ENCODE data around the gene PDIA5. TPM values are rescaled to one million over a fixed set of nuclear protein-coding genes. Genes with fewer than 3 reads are reported as not detected.

PDIA5 gene
- total RNA-seq, 2 donors from 2014 or later, result 36.5 to 40.1 TPM

DNA sequence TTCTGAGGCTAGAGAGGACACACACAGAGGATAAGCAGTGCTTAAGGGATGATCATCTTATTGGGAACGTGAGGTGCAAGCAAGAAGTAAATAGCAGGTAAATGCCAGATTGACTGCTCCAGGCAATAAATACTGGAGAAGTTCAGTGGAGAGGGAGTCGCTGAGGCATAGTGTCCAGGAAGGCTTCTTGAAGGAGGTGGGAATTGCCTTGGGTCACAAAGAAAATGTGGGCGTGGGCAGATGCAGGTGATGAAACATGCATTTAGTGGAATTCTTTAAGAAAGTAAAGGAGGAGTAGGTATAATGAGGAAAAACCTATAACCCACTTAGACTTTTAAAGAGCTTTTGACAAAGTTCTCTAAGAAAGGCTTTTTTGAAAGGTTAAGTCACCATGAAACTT, 31.8 kb upstream of the PDIA5 start:
- Histone ChIP-seq H3K9me3 (no peaks in the 10 kb centered on the region), H3K27me3 (no peaks in the 10 kb centered on the region), H3K27ac (no peak overlapping the region), H3K4me1 (no peaks in the 10 kb centered on the region), H3K36me3 (no peaks in the 10 kb centered on the region), H3K4me3 (no peak overlapping the region), H3K9ac (ENCODE audit: low read depth in 2 of 2, low read length in 2 of 2) (no peak overlapping the region)
- no peak for DNase-seq
- TF ChIP-seq, protein P1, sequence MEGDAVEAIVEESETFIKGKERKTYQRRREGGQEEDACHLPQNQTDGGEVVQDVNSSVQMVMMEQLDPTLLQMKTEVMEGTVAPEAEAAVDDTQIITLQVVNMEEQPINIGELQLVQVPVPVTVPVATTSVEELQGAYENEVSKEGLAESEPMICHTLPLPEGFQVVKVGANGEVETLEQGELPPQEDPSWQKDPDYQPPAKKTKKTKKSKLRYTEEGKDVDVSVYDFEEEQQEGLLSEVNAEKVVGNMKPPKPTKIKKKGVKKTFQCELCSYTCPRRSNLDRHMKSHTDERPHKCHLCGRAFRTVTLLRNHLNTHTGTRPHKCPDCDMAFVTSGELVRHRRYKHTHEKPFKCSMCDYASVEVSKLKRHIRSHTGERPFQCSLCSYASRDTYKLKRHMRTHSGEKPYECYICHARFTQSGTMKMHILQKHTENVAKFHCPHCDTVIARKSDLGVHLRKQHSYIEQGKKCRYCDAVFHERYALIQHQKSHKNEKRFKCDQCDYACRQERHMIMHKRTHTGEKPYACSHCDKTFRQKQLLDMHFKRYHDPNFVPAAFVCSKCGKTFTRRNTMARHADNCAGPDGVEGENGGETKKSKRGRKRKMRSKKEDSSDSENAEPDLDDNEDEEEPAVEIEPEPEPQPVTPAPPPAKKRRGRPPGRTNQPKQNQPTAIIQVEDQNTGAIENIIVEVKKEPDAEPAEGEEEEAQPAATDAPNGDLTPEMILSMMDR (IDR thresholded peaks at IDR 0.05), result no peak
- intact Hi-C loops (cut with DNase I), result no loop called here

DNA sequence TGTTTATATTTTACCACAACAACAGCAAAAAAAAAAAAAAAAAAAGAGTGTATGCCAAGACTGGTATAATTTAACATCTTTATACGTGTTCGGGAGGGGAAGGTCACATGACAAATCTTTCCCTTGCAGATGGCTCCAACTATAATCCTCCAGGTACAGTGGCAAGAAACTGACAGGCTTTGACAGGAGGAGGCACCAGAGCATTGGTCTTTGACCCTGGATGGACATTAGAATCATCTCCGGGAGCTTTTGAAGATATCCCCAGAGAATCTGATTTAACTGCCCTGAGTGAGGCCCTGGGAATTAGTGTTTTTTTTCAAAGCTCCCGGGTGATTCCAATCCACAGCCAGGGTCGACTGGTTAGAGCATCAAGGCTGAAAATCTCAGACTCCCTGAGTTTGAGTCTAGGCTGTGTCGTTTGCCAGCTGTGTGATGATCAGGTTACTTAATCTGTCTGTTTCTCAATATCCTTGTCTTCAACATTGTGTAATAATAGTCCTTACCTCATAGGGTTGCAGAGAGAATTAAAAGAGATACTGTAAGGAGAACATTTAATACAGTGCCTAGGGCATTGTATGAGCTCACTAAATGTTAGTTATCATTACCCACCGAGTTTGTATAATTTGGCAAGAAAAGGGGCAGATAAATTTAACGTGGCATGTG, 30.3 kb upstream of the PDIA5 start:
- Histone ChIP-seq H3K36me3 (no peaks in the 10 kb centered on the region), H3K9ac (ENCODE audit: low read depth in 2 of 2, low read length in 2 of 2) (no peak overlapping the region), H3K4me3 (no peak overlapping the region), H3K27me3 (no peaks in the 10 kb centered on the region), H3K9me3 (no peaks in the 10 kb centered on the region), H3K4me1 (no peaks in the 10 kb centered on the region), H3K27ac (no peak overlapping the region)
- no peak for DNase-seq
- intact Hi-C loops (cut with DNase I), result no loop called here
- TF ChIP-seq, protein P1 (IDR thresholded peaks at IDR 0.05), result no peak

DNA sequence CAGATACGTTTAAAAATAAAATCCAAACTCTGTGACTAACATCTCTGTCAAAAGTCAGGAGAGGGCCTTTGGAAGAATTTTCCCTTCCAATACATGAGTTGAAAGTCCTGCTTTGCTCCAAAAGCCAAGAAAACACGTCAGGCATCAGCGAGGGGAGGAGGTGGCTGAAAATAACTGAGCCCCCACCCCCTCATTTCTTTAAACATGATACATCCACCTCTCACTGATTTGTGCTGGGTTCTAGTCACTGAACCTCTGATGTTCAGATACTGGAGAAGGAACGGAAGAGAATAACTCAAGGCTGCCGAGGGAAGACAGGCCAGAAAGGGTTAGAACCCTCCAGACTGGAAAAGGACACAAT, 29.8 kb upstream of the PDIA5 start:
- H3K4me3 ChIP-seq, result no peak overlapping the region
- DNase-seq, result no peak
- intact Hi-C loops (cut with DNase I), result no loop called here

DNA sequence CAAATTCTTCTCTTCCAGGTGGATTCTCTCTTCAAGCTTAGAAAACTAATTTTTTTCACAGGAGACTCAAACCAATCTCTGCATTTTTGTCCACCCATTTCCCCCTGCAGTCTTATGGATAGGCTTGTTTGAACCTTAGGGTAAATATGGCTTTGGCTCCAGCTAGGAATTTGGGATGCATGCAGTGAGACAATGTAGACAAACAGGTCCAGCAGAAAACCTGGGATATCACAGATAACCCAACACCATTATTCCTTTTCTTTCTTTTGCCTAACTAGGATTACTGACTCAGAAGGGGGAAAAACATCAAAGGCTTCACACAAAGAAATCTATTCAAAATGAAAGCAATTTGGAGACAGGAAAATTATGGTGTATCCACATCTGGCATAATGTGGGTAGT, 28.1 kb upstream of the PDIA5 start:
- no peaks in the 10 kb centered on the region for H3K27me3 ChIP-seq
- intact Hi-C loops (cut with DNase I), result no loop called here
- H3K36me3 ChIP-seq, result no peaks in the 10 kb centered on the region
- DNase-seq, result no peak
- H3K9ac ChIP-seq (ENCODE audit: low read depth in 2 of 2, low read length in 2 of 2), result no peak overlapping the region
- H3K9me3 ChIP-seq, result no peaks in the 10 kb centered on the region
- H3K4me3 ChIP-seq, result no peak overlapping the region
- TF ChIP-seq, protein P1 (IDR thresholded peaks at IDR 0.05), result no peak
- no peaks in the 10 kb centered on the region for H3K4me1 ChIP-seq
- no peak overlapping the region for H3K27ac ChIP-seq

More for the DNA sequence above, 29.8 kb upstream of the PDIA5 start:
- Histone ChIP-seq H3K9ac (ENCODE audit: low read depth in 2 of 2, low read length in 2 of 2) (no peak overlapping the region), H3K27me3 (no peaks in the 10 kb centered on the region), H3K36me3 (no peaks in the 10 kb centered on the region), H3K27ac (no peak overlapping the region), H3K9me3 (no peaks in the 10 kb centered on the region), H3K4me1 (no peaks in the 10 kb centered on the region)
- TF ChIP-seq, protein P1 (IDR thresholded peaks at IDR 0.05), result no peak

DNA sequence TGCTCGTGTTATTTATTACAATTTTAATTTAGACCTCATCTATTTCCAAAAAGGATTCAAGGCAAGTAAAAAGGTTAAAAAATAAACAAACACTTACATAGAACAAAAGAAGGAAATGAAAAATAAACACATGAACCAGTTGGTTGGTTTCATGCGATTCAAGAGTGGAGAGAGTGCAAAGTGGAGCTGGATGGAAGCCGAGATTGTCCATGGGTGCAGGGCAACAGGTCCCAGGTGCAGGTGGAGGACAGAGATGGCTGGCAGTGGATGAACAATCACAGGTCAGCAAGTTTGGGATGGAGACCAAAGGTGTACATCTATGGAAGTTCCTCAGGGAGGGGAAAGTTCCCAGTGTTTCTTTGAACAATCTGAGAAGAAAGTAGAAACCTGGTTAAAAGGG, 27.6 kb upstream of the PDIA5 start:
- Histone ChIP-seq H3K4me1 (no peaks in the 10 kb centered on the region), H3K9ac (ENCODE audit: low read depth in 2 of 2, low read length in 2 of 2) (no peak overlapping the region), H3K27me3 (no peaks in the 10 kb centered on the region), H3K36me3 (no peaks in the 10 kb centered on the region), H3K4me3 (no peak overlapping the region), H3K9me3 (no peaks in the 10 kb centered on the region), H3K27ac (no peak overlapping the region)
- TF ChIP-seq, protein P1 (IDR thresholded peaks at IDR 0.05), result no peak
- no peak for DNase-seq
- intact Hi-C loops (cut with DNase I), result no loop called here

All from colonic mucosa (tissue), 4 donors.